Epithelial cell of proximal tubule (primary cell): Measurements from ENCODE around the gene OSBPL9. TPM values are rescaled to one million over a fixed set of nuclear protein-coding genes. Genes with fewer than 3 reads are reported as not detected.

ENCODE experiments used
- DNase-seq: peaks from one replicate; pipeline ENCODE4 v3.0.0-alpha.2; 2011; ENCODE audit warnings: low read depth
- H3K4me3 ChIP-seq: 2 replicates; pipeline ENCODE4 v1.5.1; 2011; ENCODE audit warnings: low read depth, mild to moderate bottlenecking, low read length
- total RNA-seq: library from RNA; depleted of rRNA; stranded (reverse); fragments of >200 nt; gene quantifications from 2 replicates; pipeline ENCODE4 v1.2.3, GENCODE V29; 2015
- TF ChIP-seq, protein P1 (sequence below): conservative IDR thresholded peaks from 2 replicates; pipeline ENCODE4 v1.5.1; 2012; ENCODE audit warnings: low read depth, mild to moderate bottlenecking, low read length

The OSBPL9 gene
- total RNA-seq, 1 donor from 2014 or later, result 69.7 TPM

DNA sequence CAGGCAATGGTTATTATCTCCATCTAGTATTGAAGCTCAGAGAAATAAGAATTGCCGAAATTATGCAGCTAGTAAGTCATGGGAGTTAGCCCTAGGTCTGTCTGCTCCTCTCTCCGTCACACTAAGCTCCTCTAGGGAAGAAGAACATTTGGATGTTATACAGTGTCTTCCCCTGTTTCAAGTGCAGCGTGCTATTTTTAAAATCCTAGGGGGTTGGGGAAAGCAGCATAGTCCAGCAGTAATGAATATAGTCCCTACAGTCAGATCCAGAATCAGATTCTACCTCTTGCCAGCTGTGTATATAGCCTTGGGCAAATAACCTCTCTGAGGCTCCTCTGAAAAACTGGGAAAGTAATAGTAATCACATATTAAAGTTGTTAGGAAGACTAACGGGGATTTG lies 44.5 kb upstream of the OSBPL9 start:
- H3K4me3 ChIP-seq, result no peak overlapping the region
- TF ChIP-seq, protein P1, sequence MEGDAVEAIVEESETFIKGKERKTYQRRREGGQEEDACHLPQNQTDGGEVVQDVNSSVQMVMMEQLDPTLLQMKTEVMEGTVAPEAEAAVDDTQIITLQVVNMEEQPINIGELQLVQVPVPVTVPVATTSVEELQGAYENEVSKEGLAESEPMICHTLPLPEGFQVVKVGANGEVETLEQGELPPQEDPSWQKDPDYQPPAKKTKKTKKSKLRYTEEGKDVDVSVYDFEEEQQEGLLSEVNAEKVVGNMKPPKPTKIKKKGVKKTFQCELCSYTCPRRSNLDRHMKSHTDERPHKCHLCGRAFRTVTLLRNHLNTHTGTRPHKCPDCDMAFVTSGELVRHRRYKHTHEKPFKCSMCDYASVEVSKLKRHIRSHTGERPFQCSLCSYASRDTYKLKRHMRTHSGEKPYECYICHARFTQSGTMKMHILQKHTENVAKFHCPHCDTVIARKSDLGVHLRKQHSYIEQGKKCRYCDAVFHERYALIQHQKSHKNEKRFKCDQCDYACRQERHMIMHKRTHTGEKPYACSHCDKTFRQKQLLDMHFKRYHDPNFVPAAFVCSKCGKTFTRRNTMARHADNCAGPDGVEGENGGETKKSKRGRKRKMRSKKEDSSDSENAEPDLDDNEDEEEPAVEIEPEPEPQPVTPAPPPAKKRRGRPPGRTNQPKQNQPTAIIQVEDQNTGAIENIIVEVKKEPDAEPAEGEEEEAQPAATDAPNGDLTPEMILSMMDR, result no peak
- no peak for DNase-seq

DNA sequence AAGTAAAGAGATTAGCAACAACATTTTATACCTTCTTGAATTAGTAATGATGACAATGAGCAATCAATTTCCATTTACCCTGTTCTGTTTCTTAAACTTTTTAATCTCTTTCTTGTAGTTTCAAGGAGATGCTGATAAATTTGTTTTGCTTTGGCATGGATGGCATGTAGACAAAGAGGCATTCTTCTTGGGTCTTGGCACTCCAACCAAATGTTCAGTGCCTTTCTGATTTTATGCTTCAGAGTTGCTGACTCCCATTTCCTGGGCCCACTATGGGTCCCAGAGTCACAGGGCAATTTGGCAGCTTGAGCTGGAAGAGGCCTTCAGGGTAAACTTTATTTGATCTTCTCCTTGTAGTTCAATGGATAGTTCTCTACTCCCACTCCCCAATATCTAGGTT lies 42.1 kb upstream of the OSBPL9 start:
- TF ChIP-seq, protein P1, result no peak
- DNase-seq, result no peak
- no peak overlapping the region for H3K4me3 ChIP-seq

DNA sequence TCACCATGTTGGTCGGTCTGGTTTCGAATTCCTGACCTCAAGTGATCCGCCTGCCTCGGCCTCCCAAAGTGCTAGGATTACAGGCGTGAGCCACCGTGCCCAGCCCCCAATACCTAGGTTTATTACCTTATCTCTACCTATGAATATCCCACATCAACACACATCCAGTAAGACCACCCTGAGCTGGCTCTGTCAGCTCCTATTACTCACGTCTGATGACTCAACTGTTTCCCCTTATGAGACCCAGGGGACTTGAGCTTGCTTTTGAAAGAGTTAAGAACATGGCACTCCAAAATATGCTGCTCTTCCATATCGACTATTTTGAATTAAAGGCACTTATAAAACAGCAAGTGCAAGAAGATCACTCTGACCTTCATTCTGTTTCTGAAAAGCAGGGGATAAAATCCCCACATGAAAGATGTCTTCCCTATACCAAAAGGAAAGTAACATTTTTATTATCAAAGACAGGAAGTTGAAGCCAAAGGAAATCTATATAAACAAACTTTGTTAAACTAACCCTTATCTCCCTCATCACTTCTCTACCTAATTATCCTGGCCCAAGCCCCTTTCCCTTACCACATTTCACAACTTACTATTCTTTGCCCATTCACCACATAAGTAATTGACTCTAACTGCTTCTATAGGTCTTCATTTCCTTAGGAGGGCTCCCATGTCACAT lies 41.3 kb upstream of the OSBPL9 start:
- H3K4me3 ChIP-seq, result no peak overlapping the region
- DNase-seq, result no peak
- TF ChIP-seq, protein P1, result no peak

DNA sequence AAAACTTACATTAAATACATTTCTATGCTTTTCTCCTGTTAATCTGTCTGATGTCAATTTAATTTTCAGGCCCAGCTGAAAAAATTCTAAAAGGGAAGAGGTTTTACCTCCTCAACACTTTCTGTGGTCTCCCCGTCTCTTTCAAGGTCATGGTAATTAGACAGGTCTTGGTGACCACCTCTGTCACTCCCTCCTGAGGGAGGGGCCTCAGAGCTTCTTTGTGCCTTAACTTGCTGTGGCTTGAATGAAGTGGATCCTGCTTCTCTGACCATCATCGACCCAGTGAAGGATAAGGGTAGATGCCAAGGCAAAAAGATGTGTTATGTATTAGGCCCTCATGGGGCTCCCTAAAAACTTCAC lies 40.8 kb upstream of the OSBPL9 start:
- no peak overlapping the region for H3K4me3 ChIP-seq
- TF ChIP-seq, protein P1, result no peak
- no peak for DNase-seq

DNA sequence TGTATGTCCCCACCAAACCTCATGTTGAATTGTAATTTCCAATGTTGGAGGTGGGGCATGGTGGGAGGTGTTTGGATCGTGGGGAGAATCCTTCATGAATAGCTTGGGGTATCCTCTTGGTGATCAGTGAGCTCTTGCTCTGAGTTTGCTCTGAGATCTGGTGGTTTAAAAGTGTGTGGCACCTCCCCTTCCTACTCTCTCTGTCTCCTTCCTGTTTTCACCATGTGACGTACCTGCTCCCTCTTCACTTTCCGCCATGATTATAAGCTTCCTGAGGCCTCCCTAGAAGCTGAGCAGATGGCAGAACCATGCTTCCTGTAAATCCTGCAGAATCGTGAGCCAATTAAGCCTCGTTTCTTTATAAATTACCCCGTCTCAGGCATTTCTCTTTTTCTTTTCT lies 40.0 kb upstream of the OSBPL9 start:
- TF ChIP-seq, protein P1, result no peak
- DNase-seq, result no peak

DNA sequence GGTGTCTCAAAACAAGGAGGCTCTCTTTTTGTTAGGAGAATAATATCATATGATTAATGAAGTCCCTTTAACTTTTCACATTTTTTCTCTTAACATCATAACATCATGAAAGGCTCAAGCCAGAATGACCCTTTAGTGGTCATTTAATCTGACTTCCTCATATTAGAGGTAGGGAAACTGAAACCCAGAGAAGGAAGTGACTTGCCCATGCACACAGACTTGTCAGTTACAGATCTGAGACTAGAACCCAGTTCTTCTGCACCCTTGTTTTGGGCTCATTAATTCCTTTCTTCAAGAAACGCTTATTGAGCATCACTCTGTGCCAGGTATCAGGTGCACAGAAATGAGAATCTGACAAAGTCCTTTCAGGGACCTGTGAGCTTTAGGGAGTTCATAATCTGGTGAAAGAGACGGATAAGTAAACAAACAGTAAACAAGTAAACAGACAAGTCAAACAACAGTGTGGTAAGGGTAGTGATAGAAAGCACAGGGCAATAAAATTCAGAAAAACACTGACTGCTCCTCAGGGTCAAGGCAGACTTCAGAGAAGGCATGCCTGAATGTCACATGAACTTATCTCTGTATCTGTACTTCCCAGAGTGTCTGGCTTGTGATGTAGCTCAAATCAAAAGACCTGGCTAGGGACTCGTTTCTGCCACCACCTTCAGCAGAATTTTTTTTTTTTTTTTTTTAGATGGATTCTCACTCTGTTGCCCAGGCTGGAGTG lies 38.3 kb upstream of the OSBPL9 start:
- no peak for DNase-seq
- H3K4me3 ChIP-seq, result no peak overlapping the region
- TF ChIP-seq, protein P1, result no peak

More for the DNA sequence above, 40.0 kb upstream of the OSBPL9 start:
- H3K4me3 ChIP-seq, result no peak overlapping the region

DNA sequence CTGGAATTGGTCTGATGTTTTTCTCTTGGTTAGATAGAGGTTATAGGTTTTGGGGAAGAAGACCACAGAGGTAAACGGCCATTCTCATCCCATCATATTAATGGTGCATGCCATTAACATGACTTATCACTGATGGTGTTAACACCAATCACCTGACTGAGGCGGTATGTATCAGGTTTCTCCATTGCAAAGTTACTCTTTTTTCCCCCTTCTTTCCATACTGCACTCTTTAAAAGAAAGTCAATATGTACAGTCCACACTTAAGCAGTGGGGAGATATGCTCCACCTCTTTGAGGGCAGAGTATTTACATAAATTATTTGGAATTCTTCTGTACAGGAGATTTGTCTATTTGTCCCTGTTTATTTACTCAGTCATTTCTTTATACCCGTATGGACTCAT lies 35.7 kb upstream of the OSBPL9 start:
- no peak for DNase-seq
- TF ChIP-seq, protein P1, result no peak
- H3K4me3 ChIP-seq, result no peak overlapping the region
